Fibroblast of lung (primary cell): ENCODE results near the gene ITGA7. TPM values are rescaled to one million over a fixed set of nuclear protein-coding genes. Genes with fewer than 3 reads are reported as not detected.

Source experiments
- DNase-seq, 2 donors: peaks; one replicate each; pipeline versions ENCODE4 v3.0.0 to v3.0.0-alpha.2; 2010; ENCODE audit warnings: low read depth in 2 of 2
- H2AFZ ChIP-seq: 2 replicates; pipeline ENCODE4 v1.5.1; 2012; ENCODE audit warnings: low read length, control low read depth, inconsistent platforms
- H3K27ac ChIP-seq: 2 replicates; pipeline ENCODE4 v1.5.1; 2011; ENCODE audit warnings: low read length, control low read depth; ENCODE audit not compliant: insufficient read depth
- H3K27me3 ChIP-seq: 2 replicates; pipeline ENCODE4 v1.5.1; 2011; ENCODE audit warnings: mild to moderate bottlenecking, low read length; ENCODE audit not compliant: control insufficient read depth, insufficient read depth
- H3K36me3 ChIP-seq: 2 replicates; pipeline ENCODE4 v1.5.1; 2011; ENCODE audit warnings: low read length; ENCODE audit not compliant: control insufficient read depth, insufficient read depth
- H3K4me1 ChIP-seq: 2 replicates; pipeline ENCODE4 v1.5.1; 2011; ENCODE audit warnings: low read length; ENCODE audit not compliant: control insufficient read depth, insufficient read depth; ENCODE audit errors: extremely low read depth
- H3K4me2 ChIP-seq: 2 replicates; pipeline ENCODE4 v1.5.1; 2011; ENCODE audit warnings: low read length, control low read depth; ENCODE audit not compliant: insufficient read depth; ENCODE audit errors: extremely low read depth
- H3K4me3 ChIP-seq, 4 experiments: fragments of 200-600 bp in 1 of 4; sonication (generic) in 1 of 4; replicated peaks in 1 of 4; 2 replicates each; pipeline ENCODE4 v1.5.1; 2011 to 2016; ENCODE audit warnings: low read length in 4 of 4, low read depth in 3 of 4, mild to moderate bottlenecking in 3 of 4, control low read depth in 2 of 4, inconsistent platforms in 1 of 4, mixed read lengths in 1 of 4; ENCODE audit not compliant: insufficient read depth in 1 of 4; ENCODE audit errors: control extremely low read depth in 1 of 4
- H3K79me2 ChIP-seq: 2 replicates; pipeline ENCODE4 v1.5.1; 2012; ENCODE audit warnings: mild to moderate bottlenecking, low read length, inconsistent platforms; ENCODE audit not compliant: control insufficient read depth, insufficient read depth
- H3K9ac ChIP-seq: 2 replicates; pipeline ENCODE4 v1.5.1; 2011; ENCODE audit warnings: mild to moderate bottlenecking, low read length, control low read depth; ENCODE audit not compliant: insufficient read depth
- H3K9me3 ChIP-seq: 2 replicates; pipeline ENCODE4 v1.5.1; 2012; ENCODE audit warnings: low read depth, low read length; ENCODE audit not compliant: control insufficient read depth, insufficient read depth
- H4K20me1 ChIP-seq: 2 replicates; pipeline ENCODE4 v1.5.1; 2011; ENCODE audit warnings: low read length; ENCODE audit not compliant: control insufficient read depth, insufficient read depth; ENCODE audit errors: extremely low read depth
- EZH2 ChIP-seq: IDR thresholded peaks from 2 replicates; pipeline ENCODE4 v1.5.1; 2012; ENCODE audit warnings: low read length, control low read depth, mild to moderate bottlenecking; ENCODE audit errors: missing control alignments
- polyA plus RNA-seq, 2 donors: library from polyadenylated mRNA; depleted of rRNA in 1 of 2; stranded (reverse) in 1 of 2; unstranded in 1 of 2; fragments of >200 nt; gene quantifications; 2 replicates each; pipeline ENCODE4 v1.2.1, GENCODE V29; 2011 to 2012; ENCODE audit warnings: missing spikeins in 1 of 2
- total RNA-seq: library from RNA; depleted of rRNA; stranded (reverse); fragments of >200 nt; gene quantifications from 2 replicates; pipeline ENCODE4 v1.2.1, GENCODE V29; 2014
- TF ChIP-seq, protein P1 (sequence below), 2 donors: IDR thresholded peaks in 1 of 2; conservative IDR thresholded peaks in 1 of 2; 1 replicate in 1 of 2; 2 replicates in 1 of 2; pipeline ENCODE4 v1.5.1; 2011 to 2012; ENCODE audit warnings: low read length in 2 of 2, control low read depth in 1 of 2, inconsistent platforms in 1 of 2, low read depth in 1 of 2, mild to moderate bottlenecking in 1 of 2

The ITGA7 gene
- total and polyA plus RNA-seq, 2 donors (not counting 1 experiment from before 2014, with no cell fraction given) = 42.7 to 130 TPM

DNA sequence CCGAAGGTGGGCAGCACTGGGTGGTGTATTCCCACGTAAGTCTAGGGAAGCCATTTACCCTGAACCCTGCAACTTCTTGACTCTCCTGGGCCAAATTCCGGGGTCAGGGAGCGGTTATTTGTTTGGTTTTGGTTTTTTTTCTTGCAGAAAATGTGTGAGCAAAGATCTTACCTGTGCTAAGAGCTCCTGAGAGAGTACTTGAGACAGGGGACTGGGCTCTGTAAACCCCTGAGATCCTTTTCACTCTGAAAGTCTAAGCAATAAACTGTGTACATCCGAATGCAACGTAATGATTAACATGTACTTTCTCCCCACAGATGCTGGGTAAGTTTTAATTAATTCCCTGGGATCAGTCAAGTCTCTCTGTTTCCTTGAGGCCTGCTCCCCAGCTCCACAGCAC lies 49.5 kb downstream of the ITGA7 start:
- Histone ChIP-seq H3K4me2 (no peak overlapping the region), H4K20me1 (no peaks in the 10 kb centered on the region), H3K79me2 (no peaks in the 10 kb centered on the region), H3K36me3 (no peaks in the 10 kb centered on the region), H3K4me1 (no peaks in the 10 kb centered on the region), H3K4me3 (no peak overlapping the region), H3K27me3 (peaks cover 4% of the 10 kb centered on the region), H3K9ac (no peak overlapping the region), H2AFZ (no peak overlapping the region), H3K9me3 (no peaks in the 10 kb centered on the region), H3K27ac (no peak overlapping the region)
- TF ChIP-seq, protein P1, sequence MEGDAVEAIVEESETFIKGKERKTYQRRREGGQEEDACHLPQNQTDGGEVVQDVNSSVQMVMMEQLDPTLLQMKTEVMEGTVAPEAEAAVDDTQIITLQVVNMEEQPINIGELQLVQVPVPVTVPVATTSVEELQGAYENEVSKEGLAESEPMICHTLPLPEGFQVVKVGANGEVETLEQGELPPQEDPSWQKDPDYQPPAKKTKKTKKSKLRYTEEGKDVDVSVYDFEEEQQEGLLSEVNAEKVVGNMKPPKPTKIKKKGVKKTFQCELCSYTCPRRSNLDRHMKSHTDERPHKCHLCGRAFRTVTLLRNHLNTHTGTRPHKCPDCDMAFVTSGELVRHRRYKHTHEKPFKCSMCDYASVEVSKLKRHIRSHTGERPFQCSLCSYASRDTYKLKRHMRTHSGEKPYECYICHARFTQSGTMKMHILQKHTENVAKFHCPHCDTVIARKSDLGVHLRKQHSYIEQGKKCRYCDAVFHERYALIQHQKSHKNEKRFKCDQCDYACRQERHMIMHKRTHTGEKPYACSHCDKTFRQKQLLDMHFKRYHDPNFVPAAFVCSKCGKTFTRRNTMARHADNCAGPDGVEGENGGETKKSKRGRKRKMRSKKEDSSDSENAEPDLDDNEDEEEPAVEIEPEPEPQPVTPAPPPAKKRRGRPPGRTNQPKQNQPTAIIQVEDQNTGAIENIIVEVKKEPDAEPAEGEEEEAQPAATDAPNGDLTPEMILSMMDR (conservative IDR thresholded peaks at IDR 0.05 in 1 of 2, IDR thresholded peaks at IDR 0.05 in 1 of 2; ENCODE audit: low read depth in 1 of 2, low read length in 2 of 2) = no peak
- DNase-seq = no peak

DNA sequence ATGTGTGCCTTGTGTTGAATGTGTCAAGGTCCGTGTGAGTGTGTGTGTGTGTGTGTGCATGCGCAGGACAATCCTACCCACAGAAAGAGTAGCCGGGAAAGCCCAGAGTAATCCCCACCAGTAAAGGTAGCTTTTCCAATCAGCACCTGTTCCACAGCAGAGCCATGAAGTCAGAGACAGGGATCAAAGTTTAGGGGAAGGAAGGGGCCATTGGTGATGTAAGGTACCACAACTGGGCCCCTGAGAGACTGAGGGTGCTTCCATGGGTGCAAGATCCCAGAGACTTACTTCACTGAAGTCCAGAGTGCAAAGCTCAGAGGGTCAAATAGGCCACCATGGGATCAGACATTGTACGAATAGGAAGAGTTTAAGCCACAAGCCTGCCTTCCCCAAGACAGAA lies 50.5 kb downstream of the ITGA7 start:
- no peak for DNase-seq
- no peak overlapping the region for H3K4me3 ChIP-seq
- no peaks in the 10 kb centered on the region for H3K27me3 ChIP-seq
- H3K27ac ChIP-seq = no peak overlapping the region
- TF ChIP-seq EZH2 = no peak
- TF ChIP-seq, protein P1 (conservative IDR thresholded peaks at IDR 0.05 in 1 of 2, IDR thresholded peaks at IDR 0.05 in 1 of 2; ENCODE audit: low read depth in 1 of 2, low read length in 2 of 2) = no peak
- H3K4me2 ChIP-seq = no peak overlapping the region
- no peaks in the 10 kb centered on the region for H3K79me2 ChIP-seq
- no peaks in the 10 kb centered on the region for H3K36me3 ChIP-seq
- H4K20me1 ChIP-seq = no peaks in the 10 kb centered on the region
- no peak overlapping the region for H2AFZ ChIP-seq
- no peak overlapping the region for H3K9ac ChIP-seq
- no peaks in the 10 kb centered on the region for H3K4me1 ChIP-seq
- no peaks in the 10 kb centered on the region for H3K9me3 ChIP-seq

DNA sequence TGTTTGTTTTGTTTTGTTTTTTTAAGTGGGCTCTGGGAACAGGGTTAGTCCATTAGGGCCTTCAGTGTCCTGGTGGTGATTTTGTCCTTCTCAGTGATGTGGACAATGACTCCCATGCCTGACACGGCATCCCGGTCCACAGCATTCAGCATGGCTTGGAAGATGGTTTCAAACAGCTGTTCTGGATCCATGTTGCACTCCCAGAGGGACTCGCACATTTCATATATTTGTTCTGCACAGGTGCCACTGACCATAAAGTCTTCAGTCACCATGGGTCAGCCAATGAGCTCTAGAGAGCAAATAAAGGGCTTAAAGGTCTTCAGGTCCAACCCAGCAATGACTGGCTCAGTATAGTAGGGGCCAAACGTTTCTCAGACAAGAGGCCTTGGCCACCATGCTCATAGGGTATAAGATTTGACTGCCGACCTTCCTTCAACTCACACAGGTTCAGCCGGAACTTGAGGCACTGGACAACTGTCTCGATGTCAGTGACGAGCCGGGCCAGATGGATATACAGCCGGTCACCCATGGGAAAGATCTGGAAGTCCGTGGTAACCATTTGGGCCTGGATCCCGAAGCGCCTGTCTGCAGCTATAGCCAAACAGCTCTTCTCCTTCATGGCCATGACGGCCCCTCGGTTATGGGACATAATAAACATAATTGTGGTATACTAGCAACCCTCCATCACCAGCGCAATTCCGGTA lies 53.0 kb downstream of the ITGA7 start:
- no peaks in the 10 kb centered on the region for H3K79me2 ChIP-seq
- DNase-seq = no peak
- H3K4me2 ChIP-seq = no peak overlapping the region
- no peaks in the 10 kb centered on the region for H3K27me3 ChIP-seq
- H3K9me3 ChIP-seq = no peaks in the 10 kb centered on the region
- H3K4me1 ChIP-seq = no peaks in the 10 kb centered on the region
- no peak for TF ChIP-seq EZH2
- TF ChIP-seq, protein P1 (conservative IDR thresholded peaks at IDR 0.05 in 1 of 2, IDR thresholded peaks at IDR 0.05 in 1 of 2; ENCODE audit: low read depth in 1 of 2, low read length in 2 of 2) = no peak
- no peak overlapping the region for H3K4me3 ChIP-seq
- no peaks in the 10 kb centered on the region for H3K36me3 ChIP-seq
- no peak overlapping the region for H3K27ac ChIP-seq
- H4K20me1 ChIP-seq = no peaks in the 10 kb centered on the region
- H3K9ac ChIP-seq = no peak overlapping the region
- H2AFZ ChIP-seq = no peak overlapping the region
